Measurements from ENCODE around the gene ICOSLG. TPM values are rescaled to one million over a fixed set of nuclear protein-coding genes. Genes with fewer than 3 reads are reported as not detected.
"Not testable (repeated sequence)": the region's sequence is repeated elsewhere in the genome, so short reads cannot be mapped to it uniquely, and the experiment has no call there.

ICOSLG gene
- total RNA-seq, 2 donors from 2014 or later, result 5.3 to 5.8 TPM

- Histone ChIP-seq H3K27me3 (ENCODE audit: control insufficient read depth, insufficient read depth, low read length, poor library complexity, severe bottlenecking) (no peaks in the 10 kb centered on the region), H3K9me3 (ENCODE audit: control insufficient read depth, low read length) (no peaks in the 10 kb centered on the region), H3K27ac (ENCODE audit: low read depth, low read length) (no peak overlapping the region), H3K4me3 (ENCODE audit: low read length) (no peak overlapping the region), H3K9ac (ENCODE audit: extremely low read depth, low read length, poor library complexity, severe bottlenecking) (no peak overlapping the region), H3K36me3 (ENCODE audit: control insufficient read depth, insufficient read depth, low read length) (no peaks in the 10 kb centered on the region), H3K4me1 (ENCODE audit: control insufficient read depth, insufficient read depth, low read length) (peaks cover 1% of the 10 kb centered on the region)
- Mint-ChIP-seq H3K9me3 (no peaks in the 10 kb centered on the region), H3K36me3 (ENCODE audit: low read depth) (no peaks in the 10 kb centered on the region), H3K4me3 (no peak overlapping the region), H3K27ac (no peak overlapping the region), H3K4me1 (peaks cover 2% of the 10 kb centered on the region), H3K27me3 (ENCODE audit: insufficient read depth) (no peaks in the 10 kb centered on the region)
- 94 to 96% methylated on average over 33 to 34 of the region's 34 CpGs for WGBS, 2 experiments (ENCODE audit: insufficient coverage in 1 of 2, insufficient read length in 1 of 2)
- TF ChIP-seq, protein P1, sequence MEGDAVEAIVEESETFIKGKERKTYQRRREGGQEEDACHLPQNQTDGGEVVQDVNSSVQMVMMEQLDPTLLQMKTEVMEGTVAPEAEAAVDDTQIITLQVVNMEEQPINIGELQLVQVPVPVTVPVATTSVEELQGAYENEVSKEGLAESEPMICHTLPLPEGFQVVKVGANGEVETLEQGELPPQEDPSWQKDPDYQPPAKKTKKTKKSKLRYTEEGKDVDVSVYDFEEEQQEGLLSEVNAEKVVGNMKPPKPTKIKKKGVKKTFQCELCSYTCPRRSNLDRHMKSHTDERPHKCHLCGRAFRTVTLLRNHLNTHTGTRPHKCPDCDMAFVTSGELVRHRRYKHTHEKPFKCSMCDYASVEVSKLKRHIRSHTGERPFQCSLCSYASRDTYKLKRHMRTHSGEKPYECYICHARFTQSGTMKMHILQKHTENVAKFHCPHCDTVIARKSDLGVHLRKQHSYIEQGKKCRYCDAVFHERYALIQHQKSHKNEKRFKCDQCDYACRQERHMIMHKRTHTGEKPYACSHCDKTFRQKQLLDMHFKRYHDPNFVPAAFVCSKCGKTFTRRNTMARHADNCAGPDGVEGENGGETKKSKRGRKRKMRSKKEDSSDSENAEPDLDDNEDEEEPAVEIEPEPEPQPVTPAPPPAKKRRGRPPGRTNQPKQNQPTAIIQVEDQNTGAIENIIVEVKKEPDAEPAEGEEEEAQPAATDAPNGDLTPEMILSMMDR (conservative IDR thresholded peaks at IDR 0.05), result no peak
- DNase-seq, result peak; percentile 41
These were observed 17.4 kb upstream of the ICOSLG start for GRCh38 chr21:44258056-44258725.

- H3K36me3 ChIP-seq (ENCODE audit: control insufficient read depth, insufficient read depth, low read length), result no peaks in the 10 kb centered on the region
- Mint-ChIP-seq H3K36me3 (ENCODE audit: low read depth) (no peaks in the 10 kb centered on the region), H3K4me3 (no peak overlapping the region), H3K4me1 (peaks cover 2% of the 10 kb centered on the region), H3K9me3 (no peaks in the 10 kb centered on the region), H3K27me3 (ENCODE audit: insufficient read depth) (no peaks in the 10 kb centered on the region), H3K27ac (no peak overlapping the region)
- DNase-seq, result no peak
- TF ChIP-seq, protein P1 (conservative IDR thresholded peaks at IDR 0.05), result no peak
- H3K27ac ChIP-seq (ENCODE audit: low read depth, low read length), result no peak overlapping the region
- H3K4me1 ChIP-seq (ENCODE audit: control insufficient read depth, insufficient read depth, low read length), result no peaks in the 10 kb centered on the region
- no peaks in the 10 kb centered on the region for H3K27me3 ChIP-seq (ENCODE audit: control insufficient read depth, insufficient read depth, low read length, poor library complexity, severe bottlenecking)
- H3K9ac ChIP-seq (ENCODE audit: extremely low read depth, low read length, poor library complexity, severe bottlenecking), result no peak overlapping the region
- no peaks in the 10 kb centered on the region for H3K9me3 ChIP-seq (ENCODE audit: control insufficient read depth, low read length)
- WGBS, 2 experiments (ENCODE audit: insufficient coverage in 1 of 2, insufficient read length in 1 of 2), result 94 to 98% methylated on average over 10 to 11 of the region's 11 CpGs
- no peak overlapping the region for H3K4me3 ChIP-seq (ENCODE audit: low read length)
These were observed 14.8 kb upstream of the ICOSLG start for GRCh38 chr21:44255511-44255981.

DNA sequence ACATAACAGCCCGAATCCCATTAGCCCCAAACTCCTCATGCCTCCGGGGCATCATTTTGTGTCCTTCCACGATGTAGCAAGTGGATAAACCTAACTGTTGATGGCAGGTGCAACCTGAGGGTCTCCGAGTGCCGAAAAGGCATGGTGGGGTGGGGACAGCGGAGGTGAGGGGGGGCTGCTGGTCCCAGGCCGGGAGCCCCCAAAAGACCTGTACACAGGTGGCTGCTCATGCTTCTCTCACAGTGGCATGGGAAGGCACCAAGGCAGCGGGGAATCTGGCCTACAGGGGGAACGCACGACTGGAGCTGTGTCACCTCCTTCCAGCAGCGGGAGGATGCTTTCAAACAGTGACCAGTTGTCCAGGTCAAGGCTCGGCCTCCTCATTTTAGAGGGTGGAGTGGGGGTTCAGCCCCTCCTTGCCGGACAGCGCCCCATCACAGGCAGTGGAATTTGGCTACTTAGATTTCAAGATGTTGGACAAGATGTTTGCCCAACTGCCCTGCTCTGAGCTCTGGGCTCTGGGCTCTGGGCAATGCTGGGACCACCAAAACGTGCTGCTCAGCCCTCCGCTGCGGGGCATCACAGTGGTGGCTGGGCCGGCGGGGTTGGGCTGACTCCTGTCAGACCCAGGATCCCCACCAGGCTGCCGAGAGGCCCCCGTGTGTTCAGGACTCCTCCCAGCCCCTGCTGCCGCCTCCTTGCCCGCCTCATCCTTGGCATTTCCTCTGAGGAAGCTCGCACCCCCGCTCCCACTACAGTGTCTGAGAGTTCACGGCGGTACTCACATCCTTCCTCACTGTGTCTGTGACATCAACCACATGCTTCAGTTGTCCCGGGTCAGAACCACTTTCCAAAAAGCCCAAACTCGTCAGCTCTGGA, 13.3 kb upstream of the ICOSLG start:
- Mint-ChIP-seq H3K27ac (no peak overlapping the region), H3K9me3 (no peaks in the 10 kb centered on the region), H3K36me3 (ENCODE audit: low read depth) (no peaks in the 10 kb centered on the region), H3K27me3 (ENCODE audit: insufficient read depth) (no peaks in the 10 kb centered on the region), H3K4me3 (no peak overlapping the region), H3K4me1 (peaks cover 2% of the 10 kb centered on the region)
- WGBS, 2 experiments (ENCODE audit: insufficient coverage in 1 of 2, insufficient read length in 1 of 2), result 91 to 92% methylated on average over 12 to 29 of the region's 29 CpGs
- no peak for DNase-seq
- Histone ChIP-seq H3K4me3 (ENCODE audit: low read length) (no peak overlapping the region), H3K27ac (ENCODE audit: low read depth, low read length) (no peak overlapping the region), H3K4me1 (ENCODE audit: control insufficient read depth, insufficient read depth, low read length) (no peaks in the 10 kb centered on the region), H3K9ac (ENCODE audit: extremely low read depth, low read length, poor library complexity, severe bottlenecking) (no peak overlapping the region), H3K36me3 (ENCODE audit: control insufficient read depth, insufficient read depth, low read length) (no peaks in the 10 kb centered on the region), H3K9me3 (ENCODE audit: control insufficient read depth, low read length) (no peaks in the 10 kb centered on the region), H3K27me3 (ENCODE audit: control insufficient read depth, insufficient read depth, low read length, poor library complexity, severe bottlenecking) (no peaks in the 10 kb centered on the region)
- TF ChIP-seq, protein P1 (conservative IDR thresholded peaks at IDR 0.05), result no peak

DNA sequence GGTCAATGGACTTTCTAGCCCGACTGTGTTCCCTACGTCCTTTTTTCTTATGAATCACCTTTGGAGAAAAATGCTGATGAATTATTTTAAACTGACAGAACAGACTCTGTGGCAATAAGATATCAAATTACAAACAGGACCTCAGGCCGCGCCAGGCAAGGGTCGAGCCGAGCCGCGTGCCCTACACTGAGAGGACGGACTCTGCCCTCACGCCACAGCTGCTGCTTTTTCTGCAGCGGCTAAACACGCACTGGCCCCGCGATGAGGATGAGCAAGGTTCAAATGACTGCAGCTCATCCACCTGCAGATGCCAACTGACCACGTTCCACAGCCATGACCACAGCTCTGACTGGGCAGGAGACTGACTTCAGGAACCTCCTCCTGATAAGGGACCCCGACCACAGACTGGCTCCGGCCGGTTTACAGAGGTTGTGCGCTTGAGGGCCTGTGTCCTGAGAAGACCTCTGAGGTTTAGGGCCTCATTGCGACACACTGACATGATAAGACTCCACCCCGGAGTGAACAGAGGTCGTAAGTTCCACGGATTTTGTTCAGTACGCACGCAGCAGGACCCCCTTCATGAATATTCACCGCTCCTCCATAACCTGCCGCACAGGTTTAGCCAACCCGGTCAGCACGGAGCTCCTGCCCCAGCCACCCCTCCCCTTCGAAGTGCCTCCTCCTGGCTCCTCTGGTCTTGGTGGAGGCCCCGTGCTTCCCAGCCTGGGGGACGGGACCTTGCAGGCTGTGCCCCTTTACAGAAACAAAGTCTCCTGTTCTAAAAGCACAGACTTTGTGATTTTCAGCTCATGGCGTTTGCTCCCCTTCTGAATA, 8.7 kb upstream of the ICOSLG start:
- not testable (repeated sequence) for H3K9ac ChIP-seq (ENCODE audit: extremely low read depth, low read length, poor library complexity, severe bottlenecking); H3K9me3 ChIP-seq (ENCODE audit: control insufficient read depth, low read length); H3K27ac Mint-ChIP-seq; H3K4me3 ChIP-seq (ENCODE audit: low read length); H3K27me3 ChIP-seq (ENCODE audit: control insufficient read depth, insufficient read depth, low read length, poor library complexity, severe bottlenecking); H3K4me1 ChIP-seq (ENCODE audit: control insufficient read depth, insufficient read depth, low read length); H3K4me1 Mint-ChIP-seq; H3K27ac ChIP-seq (ENCODE audit: low read depth, low read length); H3K9me3 Mint-ChIP-seq; H3K4me3 Mint-ChIP-seq; DNase-seq; H3K27me3 Mint-ChIP-seq (ENCODE audit: insufficient read depth); H3K36me3 Mint-ChIP-seq (ENCODE audit: low read depth); H3K36me3 ChIP-seq (ENCODE audit: control insufficient read depth, insufficient read depth, low read length)
- no CpG with 5 or more reads among the region's 33 CpGs for WGBS, 2 experiments (ENCODE audit: insufficient coverage in 1 of 2, insufficient read length in 1 of 2)

Data from endodermal cell (in vitro differentiated cells).